HEK293T (cell line): Measurements from ENCODE around the gene ATP6V1A.

Source experiments
- BHLHE40 ChIP-seq: fragments of 450-650 bp; IDR thresholded peaks from 2 replicates; pipeline ENCODE4 v1.6.1; 2016; ENCODE audit warnings: mild to moderate bottlenecking, moderate library complexity, borderline replicate concordance
- CTBP1 ChIP-seq: fragments of 450-650 bp; IDR thresholded peaks from 2 replicates; pipeline ENCODE4 v1.6.1; 2016; ENCODE audit warnings: borderline replicate concordance
- FOXA1 ChIP-seq: fragments of 450-650 bp; IDR thresholded peaks from 2 replicates; pipeline ENCODE4 v1.6.1; 2016; ENCODE audit warnings: mild to moderate bottlenecking
- FOXM1 ChIP-seq: fragments of 450-650 bp; IDR thresholded peaks from 2 replicates; pipeline ENCODE4 v1.6.1; 2017; ENCODE audit warnings: mild to moderate bottlenecking, borderline replicate concordance
- L3MBTL2 ChIP-seq: fragments of 450-650 bp; conservative IDR thresholded peaks from 2 replicates; pipeline ENCODE4 v1.6.1; 2016; ENCODE audit warnings: mild to moderate bottlenecking
- LEF1 ChIP-seq: fragments of 450-650 bp; IDR thresholded peaks from 2 replicates; pipeline ENCODE4 v1.6.1; 2017; ENCODE audit warnings: mild to moderate bottlenecking, borderline replicate concordance
- NFRKB ChIP-seq: fragments of 450-650 bp; IDR thresholded peaks from 2 replicates; pipeline ENCODE4 v1.6.1; 2016; ENCODE audit warnings: mild to moderate bottlenecking, moderate library complexity
- SP1 ChIP-seq: fragments of 450-650 bp; IDR thresholded peaks from 2 replicates; pipeline ENCODE4 v1.6.1; 2017
- SUZ12 ChIP-seq: fragments of 450-650 bp; IDR thresholded peaks from 2 replicates; pipeline ENCODE4 v1.6.1; 2016; ENCODE audit warnings: mild to moderate bottlenecking
- TARDBP ChIP-seq: fragments of 450-650 bp; IDR thresholded peaks from 2 replicates; pipeline ENCODE4 v1.6.1; 2016

- TF ChIP-seq BHLHE40: no peak
- no peak for TF ChIP-seq SP1
- no peak for TF ChIP-seq LEF1
- no peak for TF ChIP-seq L3MBTL2
- TF ChIP-seq TARDBP: no peak
- no peak for TF ChIP-seq FOXA1
- no peak for TF ChIP-seq NFRKB
- TF ChIP-seq FOXM1: no peak
- TF ChIP-seq SUZ12: no peak
- TF ChIP-seq CTBP1: no peak
Measured at GRCh38 chr3:113844622-113845222, 97.9 kb downstream of the ATP6V1A start.
